PC-9 (cell line): ENCODE results near the gene ATAD3C. TPM values are rescaled to one million over a fixed set of nuclear protein-coding genes. Genes with fewer than 3 reads are reported as not detected.
A peak's percentile ranks its signal among the peaks of the same experiment; 100 is the strongest.
"Not testable (repeated sequence)": the region's sequence is repeated elsewhere in the genome, so short reads cannot be mapped to it uniquely, and the experiment has no call there.

ENCODE experiments used
- BruUV-seq: library from RNA; stranded (reverse); fragments of 400-500 nt; replicated peaks from 2 replicates; lab custom pipeline; 2021; lab: Mats Ljungman, UMichigan
- CTCF ChIA-PET: fragments of 300-600 bp; sonication (Branson Sonifier 250); formaldehyde crosslinking; loops from one replicate; lab custom pipeline; 2022; ENCODE audit warnings: antibody characterized with exemption; lab: Charles Lee
- POLR2A ChIA-PET: fragments of 300-600 bp; sonication (Branson Sonifier 250); formaldehyde crosslinking; loops from one replicate; lab custom pipeline; 2022; ENCODE audit warnings: antibody characterized with exemption; ENCODE audit not compliant: unreplicated experiment; lab: Charles Lee
- DNase-seq, 2 experiments: peaks; one replicate each; pipeline versions ENCODE4 v3.0.0 to v3.0.0-alpha.2; 2015 to 2022; ENCODE audit warnings: mixed read lengths in 1 of 2
- H2AFZ ChIP-seq: fragments of 200-600 bp; sonication (generic); 2 replicates; pipeline ENCODE4 v1.8.1; 2017; ENCODE audit warnings: antibody characterized with exemption
- H3F3A ChIP-seq: fragments of 200-600 bp; sonication (generic); 2 replicates; pipeline ENCODE4 v1.8.1; 2017; ENCODE audit warnings: antibody characterized with exemption, mild to moderate bottlenecking, low read depth; ENCODE audit not compliant: insufficient read depth
- H3K27ac ChIP-seq: fragments of 200-600 bp; sonication (generic); 2 replicates; pipeline ENCODE4 v1.6.1; 2016; ENCODE audit warnings: mixed run types
- H3K27me3 ChIP-seq: fragments of 200-600 bp; sonication (generic); 2 replicates; pipeline ENCODE4 v1.6.1; 2016; ENCODE audit warnings: low read depth, mixed run types; ENCODE audit not compliant: insufficient read depth
- H3K36me3 ChIP-seq: fragments of 200-600 bp; sonication (generic); 2 replicates; pipeline ENCODE4 v1.6.1; 2016; ENCODE audit warnings: low read depth, mixed run types
- H3K4me1 ChIP-seq: fragments of 200-600 bp; sonication (generic); replicated peaks from 2 replicates; pipeline ENCODE4 v1.6.1; 2016; ENCODE audit warnings: mixed run types; ENCODE audit not compliant: insufficient read depth
- H3K4me2 ChIP-seq: fragments of 200-600 bp; sonication (generic); 2 replicates; pipeline ENCODE4 v1.6.1; 2017; ENCODE audit warnings: mixed run types
- H3K4me3 ChIP-seq: fragments of 200-600 bp; sonication (generic); 2 replicates; pipeline ENCODE4 v1.6.1; 2016; ENCODE audit warnings: mixed run types
- H3K79me2 ChIP-seq: fragments of 200-600 bp; sonication (generic); 2 replicates; pipeline ENCODE4 v1.6.1; 2017; ENCODE audit warnings: low read depth, mixed run types
- H3K9me2 ChIP-seq: fragments of 200-600 bp; sonication (generic); 2 replicates; pipeline ENCODE4 v1.8.1; 2017; ENCODE audit warnings: mild to moderate bottlenecking; ENCODE audit not compliant: insufficient read depth
- H3K9me3 ChIP-seq: fragments of 200-600 bp; sonication (generic); 2 replicates; pipeline ENCODE4 v1.8.1; 2016; ENCODE audit warnings: low read depth; ENCODE audit not compliant: insufficient read depth
- H4K20me1 ChIP-seq: fragments of 200-600 bp; sonication (generic); 2 replicates; pipeline ENCODE4 v1.8.1; 2017; ENCODE audit not compliant: insufficient read depth
- CTCF ChIP-seq: fragments of 200-600 bp; sonication (generic); conservative IDR thresholded peaks from 2 replicates; pipeline ENCODE4 v1.6.1; 2017; ENCODE audit warnings: mixed run types, antibody characterized with exemption, mild to moderate bottlenecking, moderate library complexity
- EZH2 ChIP-seq: fragments of 200-600 bp; sonication (generic); IDR thresholded peaks from 2 replicates; pipeline ENCODE4 v1.8.0; 2017; ENCODE audit warnings: antibody characterized with exemption, low read depth
- intact Hi-C: fragments of 100-400 bp; cut with micrococcal nuclease; formaldehyde crosslinking; loops from one replicate; pipeline ENCODE4 v1.10.0; 2022; ENCODE audit not compliant: unreplicated experiment
- total RNA-seq: library from RNA; stranded (reverse); gene quantifications from 2 replicates; pipeline ENCODE4 v1.2.3, GENCODE V29; 2021

ATAD3C gene
- total RNA-seq, 1 experiment from 2014 or later = 4.0 TPM

- no peaks in the 10 kb centered on the region for H3K9me2 ChIP-seq
- no peak overlapping the region for H3K27ac ChIP-seq
- peaks cover 5% of the 10 kb centered on the region; the same call in 1 of the 2 replicates for H3K4me1 ChIP-seq
- intact Hi-C loops = loop anchor here (2.0 kb wide), 1 partner anchor 34 kb away; the partner anchor contains the start of gene MRPL20
- H4K20me1 ChIP-seq = no peaks in the 10 kb centered on the region
- H2AFZ ChIP-seq = no peak overlapping the region
- H3K9me3 ChIP-seq = no peaks in the 10 kb centered on the region
- no peaks in the 10 kb centered on the region for H3K27me3 ChIP-seq
- H3K4me2 ChIP-seq = no peak overlapping the region
- CTCF ChIA-PET = interaction anchor here (0.6 kb wide), 1 partner anchor 66 kb away, joined by 3 read pairs; the partner anchor contains the start of gene AURKAIP1
- H3K79me2 ChIP-seq = peaks cover 2% of the 10 kb centered on the region; the same call in 1 of the 2 replicates
- BruUV-seq = no TSS peak
- TF ChIP-seq CTCF (peak; percentile 80), EZH2 (no peak)
- DNase-seq = peak in 1 of 2 experiments; percentile 48
- H3K4me3 ChIP-seq = no peak overlapping the region
- no peaks in the 10 kb centered on the region for H3K36me3 ChIP-seq
- POLR2A ChIA-PET = interaction anchor here (0.6 kb wide), 1 partner anchor 28 kb away, joined by 10 read pairs; no protein-coding TSS in a partner anchor
- no peaks in the 10 kb centered on the region for H3F3A ChIP-seq
These were observed 8.2 kb upstream of the ATAD3C start for GRCh38 chr1:1441002-1441888.

- Histone ChIP-seq H3K36me3 (no peaks in the 10 kb centered on the region), H3K27ac (no peak overlapping the region), H3F3A (no peaks in the 10 kb centered on the region), H3K4me2 (no peak overlapping the region), H3K9me2 (no peaks in the 10 kb centered on the region), H3K79me2 (no peaks in the 10 kb centered on the region), H4K20me1 (no peaks in the 10 kb centered on the region), H3K4me1 (no peaks in the 10 kb centered on the region), H3K9me3 (no peaks in the 10 kb centered on the region), H3K4me3 (no peak overlapping the region), H2AFZ (no peak overlapping the region), H3K27me3 (no peaks in the 10 kb centered on the region)
- DNase-seq = no peak
- TF ChIP-seq EZH2 (no peak), CTCF (no peak)
- POLR2A ChIA-PET = interaction anchor here (0.6 kb wide), 1 partner anchor 27 kb away, joined by 10 read pairs; no protein-coding TSS in a partner anchor
- CTCF ChIA-PET = no interaction called here
- intact Hi-C loops = no loop called here
- no TSS peak for BruUV-seq
These were observed 7.3 kb upstream of the ATAD3C start for GRCh38 chr1:1442069-1442770.

GRCh38 chr1:1446631-1447030 is 2.9 kb upstream of the ATAD3C start:
- H3K27me3 ChIP-seq, H3F3A ChIP-seq, H3K79me2 ChIP-seq, H3K9me2 ChIP-seq, H3K4me2 ChIP-seq, DNase-seq, intact Hi-C loops, POLR2A ChIA-PET, H3K4me3 ChIP-seq, H3K4me1 ChIP-seq, H2AFZ ChIP-seq, H3K27ac ChIP-seq, H4K20me1 ChIP-seq, H3K36me3 ChIP-seq, CTCF ChIA-PET, BruUV-seq, H3K9me3 ChIP-seq: not testable (repeated sequence)

GRCh38 chr1:1450616-1451015 is 1.1 kb downstream of the ATAD3C start:
- H4K20me1 ChIP-seq, H3K4me1 ChIP-seq, H3F3A ChIP-seq, intact Hi-C loops, H3K79me2 ChIP-seq, DNase-seq, CTCF ChIA-PET, H3K9me2 ChIP-seq, BruUV-seq, H3K27me3 ChIP-seq, H3K27ac ChIP-seq, H2AFZ ChIP-seq, H3K4me2 ChIP-seq, H3K9me3 ChIP-seq, H3K36me3 ChIP-seq, POLR2A ChIA-PET, H3K4me3 ChIP-seq: not testable (repeated sequence)
